SU-DHL-6 (cell line): Measurements from ENCODE around the gene ACE.

Source experiments
- H2AFZ ChIP-seq: fragments of 200-600 bp; sonication (generic); 2 replicates; pipeline ENCODE4 v1.6.1; 2014; ENCODE audit warnings: low read depth, mild to moderate bottlenecking, moderate library complexity, mixed read lengths, antibody characterized with exemption, low read length; ENCODE audit not compliant: severe bottlenecking
- H3F3A ChIP-seq: fragments of 200-600 bp; shearing (Covaris generic); 2 replicates; pipeline ENCODE4 v1.6.0; 2016; ENCODE audit warnings: antibody characterized with exemption, mild to moderate bottlenecking; ENCODE audit not compliant: insufficient read depth
- H3K27ac ChIP-seq: fragments of 200-600 bp; sonication (generic); 2 replicates; pipeline ENCODE4 v1.5.1; 2016; ENCODE audit warnings: low read depth, mild to moderate bottlenecking, low read length, moderate library complexity, mixed read lengths
- H3K27me3 ChIP-seq: fragments of 200-600 bp; sonication (generic), shearing (Covaris generic); 2 replicates; pipeline ENCODE4 v1.6.0; 2014; ENCODE audit warnings: mild to moderate bottlenecking, low read length
- H3K36me3 ChIP-seq: fragments of 200-600 bp; sonication (generic); 2 replicates; pipeline ENCODE4 v1.6.1; 2014; ENCODE audit warnings: mild to moderate bottlenecking, low read length, mixed read lengths
- H3K4me2 ChIP-seq: fragments of 300-600, 200-600 bp; shearing (Covaris generic), sonication (generic); 2 replicates; pipeline ENCODE4 v1.6.0; 2014; ENCODE audit warnings: low read length, low read depth, mild to moderate bottlenecking; ENCODE audit not compliant: poor library complexity, severe bottlenecking
- H3K4me3 ChIP-seq: fragments of 200-600 bp; sonication (generic); 2 replicates; pipeline ENCODE4 v1.5.1; 2014; ENCODE audit warnings: antibody characterized with exemption, low read length, mild to moderate bottlenecking, mixed read lengths; ENCODE audit not compliant: insufficient read depth, poor library complexity, severe bottlenecking
- H3K79me2 ChIP-seq: fragments of 200-600 bp; sonication (generic); 2 replicates; pipeline ENCODE4 v1.6.1; 2014; ENCODE audit warnings: mild to moderate bottlenecking, low read length, moderate library complexity; ENCODE audit not compliant: insufficient read depth
- H3K9ac ChIP-seq: fragments of 200-600 bp; sonication (generic); 2 replicates; pipeline ENCODE4 v1.7.0; 2014; ENCODE audit warnings: mild to moderate bottlenecking, low read length
- H3K9me2 ChIP-seq: fragments of 200-600 bp; sonication (generic); replicated peaks from 2 replicates; pipeline ENCODE4 v1.6.1; 2014; ENCODE audit warnings: low read length; ENCODE audit not compliant: insufficient read depth
- H3K9me3 ChIP-seq: fragments of 200-600 bp; sonication (generic); 2 replicates; pipeline ENCODE4 v1.6.1; 2014; ENCODE audit warnings: low read length, mixed read lengths; ENCODE audit not compliant: insufficient read depth
- H4K20me1 ChIP-seq: fragments of 200-600 bp; sonication (generic); 2 replicates; pipeline ENCODE4 v1.6.1; 2014; ENCODE audit warnings: low read depth, mild to moderate bottlenecking, antibody characterized with exemption, low read length, moderate library complexity, mixed read lengths
- CTCF ChIP-seq: fragments of 200-600 bp; sonication (generic); IDR thresholded peaks from one replicate; pipeline ENCODE4 v1.5.1; 2017; ENCODE audit warnings: antibody characterized with exemption, mild to moderate bottlenecking, low read length, moderate library complexity; ENCODE audit not compliant: insufficient read depth, poor library complexity, severe bottlenecking
- EZH2phosphoT487 ChIP-seq: fragments of 200-600 bp; sonication (generic), shearing (Covaris generic); conservative IDR thresholded peaks from 2 replicates; pipeline ENCODE4 v1.6.1; 2018; ENCODE audit warnings: mild to moderate bottlenecking, antibody characterized with exemption, low read length, moderate library complexity, mixed read lengths

The ACE gene

GRCh38 chr17:63514477-63514876 is 37.6 kb downstream of the ACE start:
- Histone ChIP-seq H2AFZ (no peak overlapping the region), H3K9ac (no peak overlapping the region)
- TF ChIP-seq CTCF (no peak), EZH2phosphoT487 (no peak)

GRCh38 chr17:63514974-63515373 is 38.1 kb downstream of the ACE start:
- H3F3A ChIP-seq, result no peaks in the 10 kb centered on the region
- no peaks in the 10 kb centered on the region for H3K27me3 ChIP-seq
- H3K4me3 ChIP-seq, result no peak overlapping the region
- H3K36me3 ChIP-seq, result no peaks in the 10 kb centered on the region
- H3K9me3 ChIP-seq, result no peaks in the 10 kb centered on the region
- H4K20me1 ChIP-seq, result no peaks in the 10 kb centered on the region
- H3K79me2 ChIP-seq, result no peaks in the 10 kb centered on the region
- no peak overlapping the region for H3K4me2 ChIP-seq
- H3K27ac ChIP-seq, result no peak overlapping the region
- no peaks in the 10 kb centered on the region for H3K9me2 ChIP-seq
- no peak overlapping the region for H3K9ac ChIP-seq
- no peak for TF ChIP-seq EZH2phosphoT487
- no peak for TF ChIP-seq CTCF
- no peak overlapping the region for H2AFZ ChIP-seq

More at GRCh38 chr17:63514477-63514876, 37.6 kb downstream of the ACE start:
- no peak overlapping the region for H3K4me2 ChIP-seq
- no peaks in the 10 kb centered on the region for H3F3A ChIP-seq
- H3K4me3 ChIP-seq, result no peak overlapping the region
- no peaks in the 10 kb centered on the region for H4K20me1 ChIP-seq
- H3K27me3 ChIP-seq, result no peaks in the 10 kb centered on the region
- no peaks in the 10 kb centered on the region for H3K9me2 ChIP-seq
- no peaks in the 10 kb centered on the region for H3K9me3 ChIP-seq
- no peaks in the 10 kb centered on the region for H3K36me3 ChIP-seq
- no peak overlapping the region for H3K27ac ChIP-seq
- H3K79me2 ChIP-seq, result no peaks in the 10 kb centered on the region

DNA sequence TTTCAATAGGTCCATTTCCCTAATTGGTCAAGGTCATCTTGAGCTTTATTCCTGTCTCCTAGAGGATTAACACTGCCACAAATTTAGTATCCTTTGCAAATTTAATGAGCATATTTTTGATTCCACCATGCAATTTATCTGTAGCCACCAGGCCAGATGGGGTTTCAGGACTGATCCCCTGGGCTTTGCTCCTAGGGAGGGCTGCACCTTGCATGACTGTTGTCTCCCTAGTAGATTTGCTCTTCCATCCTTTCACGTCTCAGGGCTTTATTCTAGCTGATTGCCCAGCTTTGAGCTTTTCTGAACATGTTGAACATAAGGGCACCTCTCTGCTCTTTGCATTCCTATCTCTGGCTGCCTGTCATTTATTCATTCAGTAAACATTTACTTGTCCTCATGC is 38.6 kb downstream of the ACE start:
- no peaks in the 10 kb centered on the region for H3K9me3 ChIP-seq
- H3K27me3 ChIP-seq, result no peaks in the 10 kb centered on the region
- H4K20me1 ChIP-seq, result no peaks in the 10 kb centered on the region
- H3K9me2 ChIP-seq, result no peaks in the 10 kb centered on the region
- no peak overlapping the region for H3K9ac ChIP-seq
- H3K4me2 ChIP-seq, result no peak overlapping the region
- no peaks in the 10 kb centered on the region for H3K79me2 ChIP-seq
- no peak for TF ChIP-seq CTCF
- TF ChIP-seq EZH2phosphoT487, result no peak
- no peaks in the 10 kb centered on the region for H3F3A ChIP-seq
- H3K36me3 ChIP-seq, result no peaks in the 10 kb centered on the region
- no peak overlapping the region for H3K4me3 ChIP-seq
- H2AFZ ChIP-seq, result no peak overlapping the region
- no peak overlapping the region for H3K27ac ChIP-seq
